GDM1 (cell line): ENCODE results near the gene DYRK4.

Experiments used
- DNase-seq: peaks from one replicate; lab custom pipeline; 2025; lab: John Stamatoyannopoulos, UW

DYRK4 gene

DNA sequence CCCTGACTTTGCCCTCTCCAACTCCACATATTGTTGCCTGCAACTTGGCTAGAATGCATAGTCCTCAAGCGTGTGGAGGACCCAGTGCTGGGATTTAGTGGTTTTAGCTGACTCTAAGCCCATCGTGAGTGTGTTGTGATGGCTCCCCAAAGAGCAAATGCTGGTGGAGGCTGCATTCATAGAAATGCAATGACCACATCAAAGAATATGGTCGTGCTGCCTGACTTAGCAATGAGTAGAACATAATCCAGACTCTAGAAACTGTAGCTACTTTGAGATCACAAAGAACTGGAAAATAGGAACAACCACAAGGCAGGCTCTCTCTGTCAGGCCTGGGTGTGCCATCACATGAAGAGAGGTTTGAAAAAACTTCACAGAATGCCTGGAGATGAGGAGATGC lies 1.3 kb downstream of the DYRK4 start:
- no peak for DNase-seq

DNA sequence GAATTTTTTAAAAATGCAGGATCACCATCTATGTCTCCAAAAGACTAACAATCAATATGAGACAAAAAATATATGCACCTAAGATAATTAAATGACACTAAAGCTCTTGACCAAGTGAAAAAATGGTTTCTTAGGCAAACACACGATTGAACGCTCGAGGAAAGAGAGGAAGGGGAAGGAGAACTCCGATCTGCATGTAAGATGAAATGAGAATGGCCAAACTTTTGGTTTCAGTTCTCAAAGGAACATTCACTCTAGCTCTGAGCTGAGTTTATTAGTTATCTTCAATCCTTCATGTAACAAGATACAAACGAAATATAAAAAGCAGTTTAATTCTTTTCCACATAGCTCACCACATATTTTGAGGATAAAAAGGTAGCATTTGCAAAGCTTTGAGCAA lies 2.8 kb downstream of the DYRK4 start:
- DNase-seq: no peak

DNA sequence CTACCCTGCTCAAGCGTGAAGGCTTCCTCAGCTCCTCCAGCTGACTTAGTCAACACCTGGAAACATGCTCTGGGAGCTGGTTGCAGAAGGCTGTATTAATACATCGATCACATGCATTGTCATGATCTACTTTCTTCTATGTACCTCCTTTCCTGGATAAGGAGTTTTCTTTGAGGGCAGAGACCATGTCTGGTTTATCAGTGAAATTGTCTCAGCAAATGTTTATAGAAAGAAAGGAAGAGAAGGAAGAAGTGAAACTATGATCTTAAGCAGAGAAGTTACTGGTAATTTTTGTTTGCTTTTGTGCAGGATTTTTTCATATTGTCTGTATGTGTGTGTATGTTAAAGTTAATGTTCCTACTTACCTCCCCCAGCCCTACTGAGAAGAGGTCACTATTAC lies 4.5 kb downstream of the DYRK4 start:
- no peak for DNase-seq

DNA sequence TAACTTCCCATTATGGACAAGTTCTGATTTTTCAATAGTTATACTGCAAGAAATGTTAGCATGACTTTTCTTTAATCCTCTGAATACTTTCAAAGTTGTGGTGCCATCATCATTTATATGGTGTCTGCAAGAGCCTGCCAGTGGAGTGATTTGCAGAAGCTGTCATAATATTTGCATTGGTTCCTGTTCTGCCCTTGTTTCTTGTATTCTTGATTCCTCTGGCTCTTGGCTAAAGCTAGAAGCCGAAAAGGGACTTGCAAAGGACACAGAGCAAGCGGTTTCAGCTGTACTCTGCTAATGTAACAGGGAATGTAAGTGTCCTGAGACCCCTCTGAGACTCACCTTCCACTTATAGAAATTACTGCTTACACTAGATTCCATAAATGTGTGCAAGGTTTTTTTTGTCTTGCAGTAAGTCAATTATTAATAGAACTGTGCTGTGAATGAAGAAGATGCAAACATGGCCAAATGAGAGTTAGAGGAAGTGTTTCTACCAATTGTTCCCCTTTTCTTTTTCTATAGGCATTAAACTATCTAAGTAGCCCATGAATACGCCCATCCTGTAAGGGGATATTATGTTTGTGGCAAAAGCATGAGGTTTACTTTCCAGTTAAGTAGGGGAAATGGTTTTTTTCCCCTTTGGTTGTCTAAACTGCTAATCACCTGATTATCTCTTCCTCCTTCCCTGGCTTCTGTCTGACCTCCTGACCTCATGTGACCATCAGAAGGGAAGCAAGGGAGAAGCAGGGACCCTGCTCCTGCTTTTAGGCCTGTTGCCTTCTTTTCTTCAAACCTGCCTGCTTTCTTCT lies 5.3 kb downstream of the DYRK4 start:
- peak; percentile 19 for DNase-seq

DNA sequence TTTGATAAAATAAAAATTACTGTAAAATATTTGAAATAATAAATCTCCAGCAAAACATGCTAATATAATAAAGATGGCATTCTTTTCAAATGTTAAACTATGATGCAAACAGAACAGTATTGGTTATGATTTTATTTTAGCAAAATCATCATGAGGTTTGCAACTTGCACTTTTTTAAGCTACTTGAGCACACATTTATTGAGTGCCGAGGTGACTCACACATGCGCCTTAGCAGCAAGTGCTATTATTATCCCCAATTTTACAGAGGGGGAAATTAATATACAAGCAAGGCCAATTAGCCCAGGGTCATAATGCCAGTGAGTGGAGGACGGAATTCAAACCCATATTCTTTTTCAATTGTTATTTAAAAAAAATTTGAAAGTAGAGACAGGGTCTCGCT lies 7.3 kb downstream of the DYRK4 start:
- DNase-seq: no peak

DNA sequence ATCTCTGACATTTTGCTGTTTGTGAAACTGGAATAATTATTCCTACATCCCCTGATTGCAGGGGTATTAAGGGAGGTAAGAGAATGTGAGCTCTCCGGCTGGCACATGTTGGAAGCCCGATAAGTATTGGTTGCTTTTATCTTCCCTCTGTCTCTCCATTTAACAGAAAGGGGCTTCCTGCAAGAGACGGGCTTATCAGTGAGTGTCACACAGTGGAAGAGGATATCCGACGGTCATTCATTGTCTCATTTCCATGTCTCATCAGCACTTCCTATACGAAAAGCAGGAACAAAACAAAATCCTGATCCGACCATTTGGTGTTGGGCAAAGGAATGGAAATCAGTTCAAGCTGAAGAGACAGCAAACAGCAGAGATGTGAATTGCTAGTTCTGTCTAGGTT lies 10.7 kb downstream of the DYRK4 start:
- DNase-seq: no peak

DNA sequence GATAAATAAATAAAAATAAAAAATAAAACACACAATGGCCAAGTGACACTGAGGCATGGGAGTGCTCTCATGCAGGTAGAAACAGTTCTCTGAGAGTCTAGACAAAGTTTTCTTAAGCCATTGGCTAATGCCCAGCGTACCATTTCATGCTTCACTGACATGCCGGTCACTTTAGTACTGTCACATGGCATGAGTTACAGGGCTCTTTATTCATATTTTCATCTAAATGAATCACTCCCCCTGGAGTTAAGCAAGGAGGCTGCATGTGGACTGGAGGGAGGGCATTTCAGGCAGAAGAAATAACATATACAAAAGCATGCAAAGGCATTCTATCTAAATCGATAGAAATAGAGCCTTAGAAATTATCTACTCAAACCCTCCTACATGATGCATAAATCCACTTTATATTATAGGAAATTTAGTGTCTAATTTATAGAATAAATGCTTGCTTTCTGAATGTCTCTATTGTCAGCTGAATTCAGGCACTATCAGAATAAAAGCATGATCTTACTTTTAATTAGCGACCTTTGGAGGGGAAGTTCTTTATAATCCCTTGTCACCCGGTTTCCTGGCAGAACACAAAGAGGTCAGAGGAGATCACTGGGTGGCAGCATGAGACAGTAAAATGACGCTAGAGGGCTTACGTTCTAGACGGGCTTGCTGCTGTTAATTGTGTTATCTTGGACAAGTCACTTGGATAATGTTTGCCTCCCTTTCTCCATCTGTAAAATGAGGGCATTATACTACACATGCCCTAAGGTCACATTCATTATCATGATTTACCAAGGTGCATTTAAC lies 17.5 kb downstream of the DYRK4 start:
- DNase-seq: peak; percentile 34

DNA sequence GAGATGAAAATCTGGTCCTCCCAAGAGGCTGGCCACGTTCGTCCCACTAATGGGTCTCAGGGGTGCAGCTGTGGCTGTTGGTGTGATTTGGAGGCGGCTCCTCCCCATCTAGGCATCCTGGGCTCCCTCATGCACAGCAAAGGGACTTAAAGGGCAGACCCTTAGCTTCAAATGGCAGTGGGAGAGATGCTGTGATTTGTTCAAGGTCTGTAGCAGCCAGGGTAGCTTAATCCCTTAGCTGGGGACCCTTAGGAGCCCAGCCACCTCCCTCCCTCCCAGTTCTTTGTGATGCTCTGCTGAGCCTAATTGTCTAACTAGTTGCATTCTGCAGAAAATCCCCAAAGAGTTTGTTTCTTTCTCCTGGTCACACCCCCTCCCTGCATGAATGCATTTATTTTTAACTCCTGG lies 18.3 kb downstream of the DYRK4 start:
- no peak for DNase-seq

DNA sequence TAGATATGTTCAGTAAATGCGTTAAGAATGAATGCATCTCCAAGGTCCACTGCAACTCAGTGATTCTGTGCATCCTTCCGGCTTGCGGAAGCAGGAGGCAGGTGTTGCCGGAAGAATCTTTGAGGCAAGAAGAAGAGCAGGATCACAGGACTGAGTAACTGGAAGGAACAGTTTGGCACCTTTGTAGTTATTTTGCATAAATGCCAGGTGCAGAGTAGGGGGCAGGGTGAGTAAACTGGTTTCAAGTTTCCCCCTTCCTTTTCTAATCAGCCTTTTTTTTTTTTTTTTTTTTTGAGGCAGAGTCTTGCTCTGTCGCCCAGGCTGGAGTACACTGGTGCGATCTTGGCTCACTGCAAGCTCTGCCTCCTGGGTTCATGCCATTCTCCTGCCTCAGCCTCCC lies 22.3 kb downstream of the DYRK4 start:
- no peak for DNase-seq

DNA sequence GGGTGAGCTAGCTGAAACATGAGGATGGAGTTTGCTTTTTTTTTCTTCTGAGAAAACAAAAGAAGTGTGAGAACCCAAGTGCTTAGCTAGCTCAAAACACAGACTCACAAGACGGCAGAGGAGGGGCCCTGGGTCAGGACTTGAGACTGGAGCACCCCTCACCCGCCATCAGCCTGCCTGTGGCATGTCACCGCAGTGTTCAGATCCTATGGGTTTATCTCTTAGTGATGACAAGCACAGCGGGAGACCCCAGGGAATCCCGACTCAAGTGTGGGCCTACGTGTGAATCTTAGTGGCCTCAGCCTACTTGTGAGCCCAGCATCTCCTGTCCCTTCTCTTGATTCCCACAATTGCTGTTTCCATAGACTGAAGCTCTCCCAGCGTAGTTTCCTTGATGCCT lies 22.9 kb downstream of the DYRK4 start:
- DNase-seq: no peak

DNA sequence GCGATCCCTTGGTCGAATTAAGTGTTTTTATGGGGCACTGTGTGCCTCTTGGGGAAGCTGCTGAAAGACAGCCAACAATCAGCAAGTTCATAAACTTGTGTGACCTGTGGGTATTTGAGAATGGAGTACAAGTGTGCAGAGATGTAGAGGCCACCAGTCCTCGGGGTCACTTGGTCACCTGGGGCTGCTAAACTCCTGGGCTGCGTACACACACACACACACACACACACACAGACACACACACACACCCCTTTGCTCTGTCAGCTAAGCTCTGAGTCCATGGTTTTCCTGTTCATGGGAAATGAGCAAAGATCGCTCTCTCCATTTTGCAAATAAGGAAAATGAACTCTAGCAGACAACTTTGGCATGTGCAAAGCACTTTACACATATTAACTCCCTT lies 24.5 kb downstream of the DYRK4 start:
- no peak for DNase-seq

DNA sequence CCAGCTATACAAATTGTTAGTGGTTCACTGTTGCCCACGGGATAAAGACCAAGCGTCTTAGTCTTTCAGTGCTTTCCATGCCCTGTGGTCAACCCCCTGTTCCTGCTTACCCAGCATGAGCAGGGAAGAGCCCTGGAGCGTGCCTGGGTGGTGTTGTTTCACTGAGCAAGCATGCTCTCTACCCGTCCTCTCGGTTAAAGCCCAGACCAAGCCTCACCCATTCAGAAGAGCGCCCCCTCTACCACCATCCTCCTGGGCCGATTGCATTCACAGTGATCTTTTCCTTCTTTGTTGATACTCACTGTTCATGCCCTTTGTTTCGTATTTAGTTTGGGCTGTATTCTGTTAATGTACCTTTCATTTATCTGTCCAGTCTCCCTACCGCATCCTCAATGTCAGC lies 25.1 kb downstream of the DYRK4 start:
- DNase-seq: no peak

DNA sequence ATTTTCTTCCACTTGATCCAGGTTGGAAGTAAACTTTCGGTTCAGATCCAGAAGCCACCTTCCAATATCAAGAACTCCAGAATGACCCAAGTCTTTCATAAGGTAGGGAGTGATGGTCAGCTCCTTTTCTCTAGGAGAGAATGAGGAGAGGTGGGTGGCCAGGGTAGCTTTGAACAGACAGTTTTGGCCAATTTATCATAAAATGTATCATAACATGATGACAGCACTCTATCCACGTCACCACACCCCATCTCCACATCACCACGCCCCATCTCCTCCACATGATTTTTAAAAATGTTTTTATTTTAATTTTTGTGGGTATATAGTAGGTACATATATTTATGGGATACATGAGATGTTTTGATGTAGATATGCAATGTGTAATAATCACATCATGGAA lies 26.9 kb downstream of the DYRK4 start:
- DNase-seq: no peak

DNA sequence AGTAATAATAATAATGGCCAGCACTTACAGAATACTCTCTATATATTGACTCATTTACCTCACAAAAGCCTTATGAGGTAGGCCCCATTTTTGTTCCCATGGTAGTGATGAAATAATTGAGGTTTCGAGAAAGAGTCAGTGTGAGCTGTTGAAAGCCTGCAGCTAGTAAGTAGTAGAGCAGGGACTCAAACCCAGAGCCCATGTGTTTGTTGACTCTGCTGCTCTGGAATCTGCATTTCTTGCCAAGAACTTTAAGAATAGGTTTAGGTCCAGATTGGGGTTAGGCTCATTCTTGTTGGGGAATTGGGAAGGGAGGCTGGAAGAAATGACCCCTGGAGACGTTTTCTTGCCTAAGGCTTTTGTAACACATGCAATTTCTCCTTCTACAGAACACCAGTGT lies 27.9 kb downstream of the DYRK4 start:
- DNase-seq: no peak

DNA sequence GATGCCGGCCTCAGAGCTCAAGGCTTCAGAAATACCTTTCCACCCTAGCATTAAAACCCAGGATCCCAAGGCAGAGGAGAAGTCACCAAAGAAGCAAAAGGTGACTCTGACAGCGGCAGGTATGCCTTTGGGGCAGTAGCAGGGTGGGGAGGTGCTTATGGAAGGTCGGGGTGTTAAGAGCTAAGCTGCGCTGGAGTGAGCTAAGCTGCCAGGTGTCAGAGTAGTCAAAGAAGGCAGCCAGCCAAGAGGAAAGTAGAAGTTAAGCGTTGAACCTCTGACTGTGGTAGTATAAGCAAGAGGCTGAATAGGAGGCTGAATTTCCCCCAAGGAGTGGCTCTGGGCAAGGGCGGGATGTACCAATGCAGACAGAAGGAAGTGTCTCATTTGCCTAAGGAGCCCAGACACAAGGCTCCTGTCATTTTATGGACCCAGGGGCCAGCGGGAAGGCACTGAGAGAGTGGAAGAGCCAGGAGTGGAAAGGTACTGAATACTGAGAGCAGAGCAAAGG lies 29.2 kb downstream of the DYRK4 start:
- DNase-seq: no peak

DNA sequence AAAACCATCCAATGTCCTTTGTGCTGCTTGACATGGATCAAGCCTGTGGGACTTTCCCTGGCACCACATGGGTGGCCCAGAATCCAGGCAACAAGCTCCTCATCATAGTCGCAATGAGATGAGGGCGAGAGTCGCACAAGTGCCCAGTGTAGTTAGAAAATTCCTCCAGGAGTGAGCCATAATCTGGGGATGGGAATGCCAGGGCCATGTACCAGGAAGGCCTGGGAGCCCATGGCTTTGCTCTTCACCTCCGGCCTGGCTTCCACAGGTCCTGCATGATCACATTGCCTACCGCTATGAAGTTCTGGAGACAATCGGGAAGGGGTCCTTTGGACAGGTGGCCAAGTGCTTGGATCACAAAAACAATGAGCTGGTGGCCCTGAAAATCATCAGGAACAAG lies 33.9 kb downstream of the DYRK4 start:
- no peak for DNase-seq

DNA sequence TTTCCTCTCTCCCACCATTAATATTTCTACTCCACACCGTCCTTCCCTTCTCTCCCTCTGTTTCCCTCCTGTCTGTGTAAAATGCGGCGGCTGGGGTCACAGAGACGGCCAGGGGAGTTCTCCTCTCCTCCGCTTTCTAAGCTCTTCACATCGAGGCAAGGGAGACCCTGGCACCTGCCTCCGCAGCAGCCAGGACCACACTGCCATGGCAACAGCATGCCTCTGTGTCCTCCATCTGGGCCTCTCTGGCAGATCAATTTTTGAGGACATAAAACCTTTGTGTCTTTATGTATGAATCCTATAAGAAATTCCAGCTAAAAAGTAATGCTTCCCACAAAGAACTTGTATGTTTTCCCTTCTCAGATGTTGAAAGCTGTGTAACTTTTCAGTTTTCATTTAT lies 41.4 kb downstream of the DYRK4 start:
- DNase-seq: no peak

DNA sequence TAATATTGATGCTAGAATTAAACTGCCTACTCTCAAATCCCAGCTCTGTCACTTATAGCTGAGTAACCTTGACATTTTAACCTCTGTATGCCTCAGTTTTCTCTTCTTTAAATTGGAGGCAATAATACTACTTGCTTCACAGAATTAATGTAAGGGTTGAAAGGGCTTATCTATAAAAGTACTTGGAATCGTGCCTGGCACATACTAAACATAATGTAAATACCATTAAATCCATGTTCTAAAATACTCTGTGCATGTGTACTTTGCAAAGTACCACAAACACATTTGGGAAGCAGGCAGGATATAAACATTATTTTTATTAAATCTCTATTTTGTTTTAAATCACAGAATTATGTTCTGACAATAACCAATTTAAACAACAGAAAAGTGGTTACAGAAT lies 41.9 kb downstream of the DYRK4 start:
- no peak for DNase-seq

DNA sequence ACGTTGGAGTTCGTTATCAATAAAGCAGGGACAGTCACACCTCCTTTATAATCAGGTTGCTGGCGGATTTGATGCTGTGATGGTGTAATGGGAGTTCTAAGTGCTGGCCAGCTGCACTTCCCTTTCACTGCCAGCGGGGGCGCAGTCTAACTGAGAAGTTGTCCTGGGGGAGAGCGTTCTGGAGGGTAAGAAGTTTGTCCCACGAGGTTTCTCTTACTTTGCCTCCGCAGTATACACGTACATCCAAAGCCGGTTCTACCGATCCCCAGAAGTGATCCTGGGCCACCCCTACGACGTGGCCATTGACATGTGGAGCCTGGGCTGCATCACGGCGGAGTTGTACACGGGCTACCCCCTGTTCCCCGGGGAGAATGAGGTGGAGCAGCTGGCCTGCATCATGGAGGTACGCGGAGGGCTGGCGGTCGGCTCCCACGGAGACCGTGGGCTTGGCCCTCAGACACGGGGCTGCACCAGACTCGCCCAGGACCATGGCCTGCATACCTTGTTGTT lies 42.7 kb downstream of the DYRK4 start:
- DNase-seq: peak; percentile 74

DNA sequence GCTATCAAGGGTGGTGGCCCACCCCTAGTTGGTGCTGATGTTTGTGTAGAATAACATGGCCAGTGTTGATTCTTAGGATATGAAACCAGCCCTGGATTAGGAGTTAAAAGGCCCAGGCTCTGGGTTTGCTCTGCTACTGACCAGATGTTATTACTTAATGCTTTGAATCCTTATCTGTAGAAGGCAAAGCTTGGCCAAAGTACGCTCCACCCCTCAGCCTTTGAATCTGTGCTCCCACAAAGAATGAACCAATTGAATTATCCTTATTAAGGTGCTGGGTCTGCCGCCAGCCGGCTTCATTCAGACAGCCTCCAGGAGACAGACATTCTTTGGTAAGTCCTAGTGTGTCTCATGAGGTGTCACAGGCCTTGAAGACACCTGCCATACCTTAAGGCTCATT lies 45.0 kb downstream of the DYRK4 start:
- no peak for DNase-seq

DNA sequence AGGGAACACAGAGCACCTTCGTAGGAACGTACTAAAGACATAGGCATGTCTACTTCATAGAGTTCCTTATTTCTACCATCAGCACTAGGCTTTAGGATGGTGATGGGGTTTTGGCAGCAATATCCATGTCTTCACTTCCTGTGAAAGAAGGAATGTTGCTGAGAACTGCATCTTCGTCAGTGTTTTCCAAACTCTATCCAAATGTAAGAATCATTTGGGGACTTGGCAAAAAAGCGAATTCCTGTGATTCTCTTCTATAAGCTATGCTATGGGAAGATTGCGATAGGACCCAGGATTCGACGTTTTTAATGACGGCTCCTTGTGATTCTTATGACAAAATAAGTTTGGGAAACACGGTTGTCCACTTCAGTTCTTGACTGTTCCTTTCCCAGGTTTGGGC lies 47.1 kb downstream of the DYRK4 start:
- DNase-seq: no peak

DNA sequence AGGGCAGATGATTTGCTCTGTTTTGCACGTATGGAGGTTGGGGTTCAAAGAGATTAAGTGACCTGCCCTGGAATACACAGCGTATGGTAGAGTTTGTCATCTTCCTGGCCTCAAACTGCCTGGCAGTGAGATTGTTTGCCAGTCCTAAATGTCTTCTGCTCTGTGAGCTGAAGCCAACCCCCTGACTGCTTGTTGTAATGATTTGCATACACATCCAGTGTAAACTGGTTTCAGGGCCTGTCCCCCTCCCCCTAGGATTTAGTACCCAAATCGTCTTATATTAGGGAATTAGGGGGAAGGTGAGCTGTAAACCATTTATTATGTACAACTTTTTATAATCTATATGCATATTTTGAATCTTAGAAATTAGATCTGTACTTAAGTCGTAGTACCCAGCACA lies 48.5 kb downstream of the DYRK4 start:
- no peak for DNase-seq

DNA sequence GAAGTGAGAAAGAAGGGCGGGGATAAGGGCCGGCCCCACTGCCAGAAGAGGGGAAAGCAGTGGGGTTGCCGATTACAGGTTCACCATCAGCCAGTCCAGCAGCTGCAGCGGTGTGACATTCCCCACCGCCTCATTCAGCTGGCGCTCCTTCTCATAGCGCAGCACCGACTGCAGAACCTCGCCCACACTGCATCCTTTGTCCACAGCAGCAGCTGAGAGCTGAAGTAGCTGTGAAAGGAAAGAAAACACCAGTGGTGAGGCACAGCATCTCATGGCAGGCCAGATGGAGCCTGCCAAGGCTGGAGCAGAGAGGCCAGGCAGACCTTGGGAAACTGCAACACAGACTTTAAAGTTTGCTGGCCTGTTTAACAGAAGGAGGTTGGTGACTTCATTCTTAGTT lies 53.7 kb downstream of the DYRK4 start:
- DNase-seq: no peak
